Body of pancreas (tissue), 4 donors: ENCODE data around the gene TESK2. TPM values are rescaled to one million over a fixed set of nuclear protein-coding genes. Genes with fewer than 3 reads are reported as not detected.
A peak's percentile ranks its signal among the peaks of the same experiment; 100 is the strongest.

Source experiments
- ATAC-seq: fragments of 150-250 bp; one replicate; pipeline ENCODE4 v1.9.1; 2016
- DNase-seq, 4 donors: peaks; one replicate each; pipeline ENCODE4 v3.0.0-alpha.2; 2019
- H3K27ac ChIP-seq, 4 donors: fragments of 200-600 bp; sonication (generic); 1 replicate in 3 of 4; 2 replicates in 1 of 4; pipeline versions ENCODE4 v1.5.1 to v1.6.1; 2016 to 2019; ENCODE audit warnings: mild to moderate bottlenecking in 1 of 4, mixed read lengths in 1 of 4, moderate library complexity in 1 of 4
- H3K27me3 ChIP-seq, 2 donors: fragments of 200-600 bp; sonication (generic); one replicate each; pipeline ENCODE4 v1.6.0; 2016; ENCODE audit warnings: mild to moderate bottlenecking in 1 of 2
- H3K36me3 ChIP-seq, 2 donors: fragments of 200-600 bp; sonication (generic); replicated peaks in 1 of 2; 2 replicates each; pipeline ENCODE4 v1.5.1; 2016; ENCODE audit warnings: low read depth in 2 of 2; ENCODE audit not compliant: insufficient read depth in 1 of 2
- H3K4me1 ChIP-seq: fragments of 200-600 bp; sonication (generic); one replicate; pipeline ENCODE4 v1.6.0; 2016
- H3K4me3 ChIP-seq, 2 donors: fragments of 200-600 bp; sonication (generic); 1 replicate in 1 of 2; 2 replicates in 1 of 2; pipeline ENCODE4 v1.5.1; 2016 to 2019
- H3K9me3 ChIP-seq, 3 donors: fragments of 200-600 bp; sonication (generic); 1 replicate in 2 of 3; 2 replicates in 1 of 3; pipeline ENCODE4 v1.5.1; 2016
- CTCF ChIP-seq, 7 experiments: fragments of 450-650 bp in 4 of 7; fragments of 200-600 bp in 3 of 7; sonication (generic) in 3 of 7; IDR thresholded peaks; one replicate each; pipeline ENCODE4 v1.5.1; 2016 to 2019; ENCODE audit warnings: antibody characterized with exemption in 7 of 7
- POLR2A ChIP-seq, 3 donors: fragments of 450-650 bp; IDR thresholded peaks; one replicate each; pipeline ENCODE4 v1.6.1; 2016; ENCODE audit warnings: antibody characterized with exemption in 3 of 3, mild to moderate bottlenecking in 2 of 3
- WGBS, 2 donors: methylation state at CpG; one replicate each; pipeline ENCODE4 v1.1.5; 2017; 5-methylcytosine and 5-hydroxymethylcytosine counted together
- intact Hi-C: fragments of 100-400 bp; cut with DNase I; formaldehyde crosslinking; loops from one replicate; pipeline ENCODE4 v1.15.1; 2023
- total RNA-seq, 2 donors: library from RNA; depleted of rRNA; stranded (reverse); fragments of >200 nt; gene quantifications; one replicate each; pipeline ENCODE4 v1.1.0, GENCODE V29; 2016

The TESK2 gene
- total RNA-seq, 2 donors from 2014 or later: 0.33 to 3.6 TPM

DNA sequence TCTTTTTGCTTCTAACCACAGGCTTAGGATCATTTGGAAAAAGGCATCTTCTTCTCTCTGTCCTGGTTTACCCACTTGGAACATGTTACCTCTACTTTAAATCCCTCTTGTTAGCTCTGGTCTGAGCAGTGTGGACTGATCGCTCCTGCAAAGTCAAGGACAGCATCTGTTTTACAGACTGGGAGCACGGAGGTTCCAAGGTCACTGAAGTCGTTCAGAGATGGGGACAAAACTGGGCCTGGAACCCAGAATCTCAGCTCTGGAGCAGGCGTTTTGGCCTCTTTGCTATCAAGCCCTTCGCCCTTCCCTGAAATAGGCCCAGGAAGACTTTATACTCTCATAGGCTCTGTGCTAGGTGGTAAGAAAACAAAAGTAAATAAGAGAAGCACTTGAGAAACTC lies 139.5 kb downstream of the TESK2 start:
- no peak for ATAC-seq

DNA sequence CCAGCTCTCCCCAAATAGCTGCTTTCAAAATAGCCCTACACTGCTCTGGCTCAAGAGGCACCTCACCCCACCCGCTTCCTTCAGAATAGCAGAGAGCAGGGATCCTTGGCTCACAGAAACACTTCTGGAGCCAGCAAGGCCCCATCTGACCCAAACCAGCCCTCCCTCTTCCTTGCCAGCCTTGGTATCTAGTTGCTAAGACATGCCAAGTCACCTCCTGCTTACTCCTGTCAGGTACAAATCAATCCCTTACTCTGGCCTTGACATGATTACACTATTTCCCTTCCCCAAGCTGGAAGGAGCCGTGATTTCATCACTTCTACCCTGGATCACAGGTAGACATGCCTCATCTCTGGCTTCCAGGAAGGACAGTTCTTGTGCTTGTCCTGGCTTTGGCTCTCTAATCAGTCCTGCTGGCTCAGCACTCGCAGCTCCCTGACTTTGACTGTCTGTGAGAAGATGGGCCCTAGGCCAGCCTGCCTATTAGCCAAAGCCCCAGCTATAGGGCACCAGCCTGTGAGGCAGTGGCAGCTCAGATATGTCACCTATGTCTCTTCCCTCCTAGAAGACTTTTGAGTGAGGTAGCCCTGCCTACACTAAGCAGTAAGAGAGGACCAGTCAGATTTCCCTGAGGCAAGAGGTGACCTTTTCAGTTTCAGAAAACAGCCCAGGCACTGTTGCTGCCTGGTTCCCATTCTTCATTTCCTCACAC lies 141.8 kb downstream of the TESK2 start:
- H3K27me3 ChIP-seq: no peaks in the 10 kb centered on the region
- H3K9me3 ChIP-seq: no peaks in the 10 kb centered on the region
- 26 to 46% methylated on average over 3 of the region's 3 CpGs for WGBS, 2 donors
- no peak overlapping the region for H3K4me3 ChIP-seq
- H3K4me1 ChIP-seq: peaks cover 15% of the 10 kb centered on the region
- intact Hi-C loops: loop anchor here (10.0 kb wide), 1 partner anchor 226 kb away; no protein-coding TSS in a partner anchor
- H3K36me3 ChIP-seq: no peaks in the 10 kb centered on the region
- peak; percentile 50 to 63 (median 60) for DNase-seq
- peak overlapping the region in 2 of 4 donors; percentile 4 to 51 for H3K27ac ChIP-seq
- ATAC-seq: peak; percentile 83
- TF ChIP-seq CTCF (IDR thresholded peaks at IDR 0.05) (no peak), POLR2A (IDR thresholded peaks at IDR 0.05) (no peak)

More for the DNA sequence above, 139.5 kb downstream of the TESK2 start:
- no peaks in the 10 kb centered on the region for H3K36me3 ChIP-seq
- TF ChIP-seq POLR2A (IDR thresholded peaks at IDR 0.05): no peak
- TF ChIP-seq CTCF (IDR thresholded peaks at IDR 0.05): no peak
- DNase-seq: no peak
- peaks cover 15% of the 10 kb centered on the region for H3K4me1 ChIP-seq
- no peak overlapping the region for H3K27ac ChIP-seq
- H3K9me3 ChIP-seq: no peaks in the 10 kb centered on the region
- 58 to 75% methylated on average over 5 of the region's 5 CpGs for WGBS, 2 donors
- intact Hi-C loops: no loop called here
- no peaks in the 10 kb centered on the region for H3K27me3 ChIP-seq
- H3K4me3 ChIP-seq: no peak overlapping the region

DNA sequence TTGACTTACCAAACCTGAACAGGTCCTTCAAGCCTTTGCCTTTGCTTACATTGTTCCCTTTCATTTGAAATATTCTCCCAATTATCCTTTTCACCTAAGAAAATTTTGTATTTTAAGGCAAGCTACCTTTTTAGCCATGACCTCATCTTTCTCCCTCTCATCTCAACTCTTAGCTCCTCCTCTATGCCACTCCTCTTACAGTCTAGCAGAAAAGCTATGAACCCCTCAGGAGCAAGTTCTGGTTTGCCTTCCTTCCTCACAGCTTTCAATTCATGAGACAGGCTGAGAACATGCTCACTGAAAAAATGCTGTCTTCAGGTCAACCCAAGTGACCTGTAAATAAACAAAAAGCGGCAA lies 142.4 kb downstream of the TESK2 start:
- Histone ChIP-seq H3K27ac (peak overlapping the region in 1 of 4 donors; percentile 51), H3K27me3 (no peaks in the 10 kb centered on the region), H3K36me3 (peaks cover 0 to under 1% of the 10 kb centered on the region in 2 donors), H3K4me1 (peaks cover 15% of the 10 kb centered on the region), H3K9me3 (no peaks in the 10 kb centered on the region), H3K4me3 (no peak overlapping the region)
- TF ChIP-seq CTCF (IDR thresholded peaks at IDR 0.05) (no peak), POLR2A (IDR thresholded peaks at IDR 0.05) (no peak)
- no peak for DNase-seq
- intact Hi-C loops: loop anchor here (10.0 kb wide), 1 partner anchor 226 kb away; no protein-coding TSS in a partner anchor
- ATAC-seq: no peak
- WGBS, 2 donors: 33 to 36% methylated on average over 1 of the region's 1 CpG

- 88 to 100% methylated on average over 2 of the region's 2 CpGs for WGBS, 2 donors
- no peak overlapping the region for H3K27ac ChIP-seq
These were observed 142.9 kb downstream of the TESK2 start for GRCh38 chr1:45348020-45348419.

More at GRCh38 chr1:45348020-45348419, 142.9 kb downstream of the TESK2 start:
- no peak for DNase-seq
- Histone ChIP-seq H3K9me3 (no peaks in the 10 kb centered on the region), H3K4me1 (peaks cover 15% of the 10 kb centered on the region), H3K36me3 (peaks cover 0 to 6% of the 10 kb centered on the region in 2 donors), H3K27me3 (no peaks in the 10 kb centered on the region), H3K4me3 (no peak overlapping the region)
- ATAC-seq: no peak
- TF ChIP-seq CTCF (IDR thresholded peaks at IDR 0.05): no peak
- TF ChIP-seq POLR2A (IDR thresholded peaks at IDR 0.05): no peak
- intact Hi-C loops: loop anchor here (10.0 kb wide), 1 partner anchor 227 kb away; no protein-coding TSS in a partner anchor
